DOHH2 (cell line): ENCODE data around the gene ZDHHC12.
A peak's percentile ranks its signal among the peaks of the same experiment; 100 is the strongest.

Source experiments
- H3F3A ChIP-seq: fragments of 200-600 bp; sonication (generic), shearing (Covaris generic); 2 replicates; pipeline ENCODE4 v1.6.0; 2016; ENCODE audit warnings: antibody characterized with exemption, mild to moderate bottlenecking; ENCODE audit not compliant: control insufficient read depth, insufficient read depth
- H3K27ac ChIP-seq: fragments of 200-600 bp; sonication (generic); 2 replicates; pipeline ENCODE4 v1.5.1; 2014; ENCODE audit warnings: low read depth, mild to moderate bottlenecking, low read length, moderate library complexity
- H3K27me3 ChIP-seq: fragments of 200-600 bp; sonication (generic); 2 replicates; pipeline ENCODE4 v1.6.1; 2014; ENCODE audit warnings: mild to moderate bottlenecking, low read length, mixed read lengths; ENCODE audit not compliant: control insufficient read depth
- H3K36me3 ChIP-seq: fragments of 200-600 bp; sonication (generic); 2 replicates; pipeline ENCODE4 v1.6.1; 2014; ENCODE audit warnings: mild to moderate bottlenecking, low read length, moderate library complexity, mixed read lengths; ENCODE audit not compliant: control insufficient read depth
- H3K4me1 ChIP-seq: fragments of 200-600 bp; sonication (generic); 2 replicates; pipeline ENCODE4 v1.6.1; 2014; ENCODE audit warnings: mild to moderate bottlenecking, low read length, mixed read lengths; ENCODE audit not compliant: control insufficient read depth
- H3K4me2 ChIP-seq: fragments of 200-600 bp; sonication (generic); 2 replicates; pipeline ENCODE4 v1.6.0; 2014; ENCODE audit warnings: mild to moderate bottlenecking, low read length, moderate library complexity
- H3K4me3 ChIP-seq: fragments of 200-600 bp; sonication (generic); 2 replicates; pipeline ENCODE4 v1.5.1; 2014; ENCODE audit warnings: mild to moderate bottlenecking, low read length, mixed read lengths
- H3K79me2 ChIP-seq: fragments of 200-600 bp; sonication (generic); 2 replicates; pipeline ENCODE4 v1.6.1; 2014; ENCODE audit warnings: mild to moderate bottlenecking, low read length, mixed read lengths; ENCODE audit not compliant: control insufficient read depth
- H3K9me2 ChIP-seq: fragments of 200-600 bp; sonication (generic); replicated peaks from 2 replicates; pipeline ENCODE4 v1.6.1; 2014; ENCODE audit warnings: mild to moderate bottlenecking, low read length, mixed read lengths; ENCODE audit not compliant: control insufficient read depth
- H3K9me3 ChIP-seq: fragments of 200-600 bp; sonication (generic); 2 replicates; pipeline ENCODE4 v1.6.1; 2014; ENCODE audit warnings: antibody characterized with exemption, low read length, mixed read lengths; ENCODE audit not compliant: control insufficient read depth, insufficient read depth
- H4K20me1 ChIP-seq: fragments of 200-600 bp; sonication (generic); 2 replicates; pipeline ENCODE4 v1.6.0; 2014; ENCODE audit warnings: low read depth, mild to moderate bottlenecking, antibody characterized with exemption, low read length, moderate library complexity; ENCODE audit not compliant: control insufficient read depth, insufficient read depth
- EZH2phosphoT487 ChIP-seq: fragments of 200-600 bp; sonication (generic); IDR thresholded peaks from 2 replicates; pipeline ENCODE4 v1.6.1; 2017; ENCODE audit warnings: borderline replicate concordance, mild to moderate bottlenecking, antibody characterized with exemption, low read length, moderate library complexity, mixed read lengths
- TF ChIP-seq, protein P1 (sequence below): fragments of 200-600 bp; sonication (generic); IDR thresholded peaks from one replicate; pipeline ENCODE4 v1.5.1; 2014; ENCODE audit warnings: antibody characterized with exemption, mild to moderate bottlenecking, low read depth, low read length; ENCODE audit not compliant: poor library complexity, severe bottlenecking

The ZDHHC12 gene

DNA sequence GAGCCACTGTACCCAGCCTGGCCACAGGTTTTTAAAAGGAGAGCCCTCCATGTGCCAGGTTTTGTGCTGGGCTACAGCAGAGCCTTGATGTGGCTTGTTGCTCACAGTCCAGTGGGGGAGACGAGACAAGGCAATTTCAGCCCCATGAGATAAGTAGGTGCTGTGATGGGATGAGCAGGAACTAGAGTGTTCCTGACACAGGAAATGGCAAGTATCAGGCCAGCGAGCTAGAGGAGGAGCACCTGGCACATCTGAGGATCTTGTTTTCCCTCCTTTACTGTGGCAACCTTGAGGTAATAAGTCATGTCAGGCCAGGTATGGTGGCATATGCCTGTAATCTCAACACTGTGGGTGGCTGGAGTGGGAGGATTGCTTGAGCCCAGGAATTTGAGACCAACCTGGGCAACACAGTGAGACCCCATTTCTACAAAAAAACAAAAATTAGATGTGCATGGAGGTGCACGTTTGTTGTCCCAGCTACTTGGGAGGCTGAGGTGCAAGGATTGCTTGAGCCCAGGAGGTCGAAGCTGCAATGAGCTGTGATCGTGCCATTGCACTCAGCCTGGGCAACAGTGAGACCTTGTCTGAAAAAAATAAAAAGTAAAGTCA, 3.8 kb upstream of the ZDHHC12 start:
- no peaks in the 10 kb centered on the region for H3K9me3 ChIP-seq
- peaks cover 17% of the 10 kb centered on the region for H3K4me1 ChIP-seq
- H3K27ac ChIP-seq = no peak overlapping the region
- TF ChIP-seq EZH2phosphoT487 = no peak
- TF ChIP-seq, protein P1, sequence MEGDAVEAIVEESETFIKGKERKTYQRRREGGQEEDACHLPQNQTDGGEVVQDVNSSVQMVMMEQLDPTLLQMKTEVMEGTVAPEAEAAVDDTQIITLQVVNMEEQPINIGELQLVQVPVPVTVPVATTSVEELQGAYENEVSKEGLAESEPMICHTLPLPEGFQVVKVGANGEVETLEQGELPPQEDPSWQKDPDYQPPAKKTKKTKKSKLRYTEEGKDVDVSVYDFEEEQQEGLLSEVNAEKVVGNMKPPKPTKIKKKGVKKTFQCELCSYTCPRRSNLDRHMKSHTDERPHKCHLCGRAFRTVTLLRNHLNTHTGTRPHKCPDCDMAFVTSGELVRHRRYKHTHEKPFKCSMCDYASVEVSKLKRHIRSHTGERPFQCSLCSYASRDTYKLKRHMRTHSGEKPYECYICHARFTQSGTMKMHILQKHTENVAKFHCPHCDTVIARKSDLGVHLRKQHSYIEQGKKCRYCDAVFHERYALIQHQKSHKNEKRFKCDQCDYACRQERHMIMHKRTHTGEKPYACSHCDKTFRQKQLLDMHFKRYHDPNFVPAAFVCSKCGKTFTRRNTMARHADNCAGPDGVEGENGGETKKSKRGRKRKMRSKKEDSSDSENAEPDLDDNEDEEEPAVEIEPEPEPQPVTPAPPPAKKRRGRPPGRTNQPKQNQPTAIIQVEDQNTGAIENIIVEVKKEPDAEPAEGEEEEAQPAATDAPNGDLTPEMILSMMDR = no peak
- no peaks in the 10 kb centered on the region for H4K20me1 ChIP-seq
- no peaks in the 10 kb centered on the region for H3K9me2 ChIP-seq
- no peaks in the 10 kb centered on the region for H3K27me3 ChIP-seq
- H3K79me2 ChIP-seq = peaks cover 14% of the 10 kb centered on the region
- H3F3A ChIP-seq = peaks cover 15% of the 10 kb centered on the region
- no peak overlapping the region for H3K4me3 ChIP-seq
- H3K4me2 ChIP-seq = no peak overlapping the region
- H3K36me3 ChIP-seq = 0 out of 2 replicates have a peak, but pooled peaks cover 6% of the 10 kb centered on the region

DNA sequence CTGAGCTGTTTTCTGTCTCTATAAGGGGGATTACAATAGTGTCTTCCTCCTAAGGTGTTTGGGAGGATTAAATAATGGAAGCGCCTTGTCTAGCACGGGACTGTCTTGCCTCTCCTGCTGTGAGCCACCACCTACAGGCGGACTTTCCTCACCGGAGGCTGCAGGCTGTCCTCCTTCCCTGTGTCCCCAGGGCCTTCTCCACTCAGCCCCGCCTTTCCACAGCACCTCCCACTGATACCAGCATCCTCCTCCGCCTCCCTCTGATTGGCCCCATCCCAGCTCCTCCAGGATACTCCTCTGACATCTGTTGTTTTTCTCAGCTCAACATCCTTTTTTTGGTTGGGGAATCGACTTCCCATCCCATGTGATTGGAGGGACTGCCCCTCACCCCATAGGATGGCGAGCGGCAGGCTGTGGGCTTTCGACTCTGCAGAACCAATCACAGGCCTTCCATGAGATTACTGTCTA, 851 bp upstream of the ZDHHC12 start:
- Histone ChIP-seq H3F3A (peaks cover 15% of the 10 kb centered on the region), H3K4me1 (peaks cover 25% of the 10 kb centered on the region), H3K79me2 (peaks cover 19% of the 10 kb centered on the region), H3K9me2 (no peaks in the 10 kb centered on the region), H3K4me3 (peak overlapping the region; percentile 75), H3K36me3 (peaks cover 20% of the 10 kb centered on the region), H4K20me1 (no peaks in the 10 kb centered on the region), H3K27ac (peak overlapping the region; percentile 27), H3K27me3 (no peaks in the 10 kb centered on the region), H3K9me3 (no peaks in the 10 kb centered on the region), H3K4me2 (peak overlapping the region; percentile 80)
- TF ChIP-seq EZH2phosphoT487 = no peak
- TF ChIP-seq, protein P1 = no peak

DNA sequence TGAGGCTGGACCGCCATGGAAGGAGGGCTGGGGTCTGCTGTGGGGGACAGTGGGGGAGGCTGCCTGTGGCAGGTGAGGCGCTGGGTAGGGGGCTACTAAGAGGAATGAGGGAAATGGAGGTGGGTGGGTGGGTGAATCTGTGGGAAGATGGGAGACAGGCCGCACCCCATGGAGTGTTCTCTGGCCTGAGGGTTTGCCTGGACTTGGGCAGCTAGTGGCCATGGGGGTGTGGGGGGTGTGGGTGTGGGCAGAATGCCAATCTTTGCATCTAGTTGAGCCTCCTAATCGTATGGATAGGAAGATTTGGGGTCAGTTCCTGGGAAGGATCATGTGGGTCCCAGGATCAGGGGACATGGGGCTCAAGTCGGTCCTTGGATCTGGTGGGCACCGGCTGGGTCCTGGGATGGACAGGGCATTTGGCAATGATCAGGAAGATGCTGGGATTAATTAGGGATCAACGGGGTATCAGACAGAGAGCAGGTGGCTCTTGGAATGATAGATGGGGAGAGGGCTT, 518 bp downstream of the ZDHHC12 start:
- H4K20me1 ChIP-seq = no peaks in the 10 kb centered on the region
- H3K4me2 ChIP-seq = peak overlapping the region; percentile 83
- H3K36me3 ChIP-seq = peaks cover 20% of the 10 kb centered on the region
- TF ChIP-seq, protein P1 = no peak
- TF ChIP-seq EZH2phosphoT487 = no peak
- peaks cover 19% of the 10 kb centered on the region for H3K79me2 ChIP-seq
- no peaks in the 10 kb centered on the region for H3K9me3 ChIP-seq
- no peaks in the 10 kb centered on the region for H3K27me3 ChIP-seq
- H3K27ac ChIP-seq = peak overlapping the region; percentile 7
- H3K9me2 ChIP-seq = no peaks in the 10 kb centered on the region
- peaks cover 25% of the 10 kb centered on the region for H3K4me1 ChIP-seq
- peaks cover 15% of the 10 kb centered on the region for H3F3A ChIP-seq
- peak overlapping the region; percentile 84 for H3K4me3 ChIP-seq
